ENCODE data around the gene TPSB2.
"Not testable (repeated sequence)": the region's sequence is repeated elsewhere in the genome, so short reads cannot be mapped to it uniquely, and the experiment has no call there.

The TPSB2 gene

GRCh38 chr16:1199347-1200013 lies 30.5 kb downstream of the TPSB2 start:
- no peak for DNase-seq

GRCh38 chr16:1198671-1199346 lies 31.2 kb downstream of the TPSB2 start:
- DNase-seq = not testable (repeated sequence)

- DNase-seq = no peak
Measured at GRCh38 chr16:1198194-1198593, 31.8 kb downstream of the TPSB2 start.

DNA sequence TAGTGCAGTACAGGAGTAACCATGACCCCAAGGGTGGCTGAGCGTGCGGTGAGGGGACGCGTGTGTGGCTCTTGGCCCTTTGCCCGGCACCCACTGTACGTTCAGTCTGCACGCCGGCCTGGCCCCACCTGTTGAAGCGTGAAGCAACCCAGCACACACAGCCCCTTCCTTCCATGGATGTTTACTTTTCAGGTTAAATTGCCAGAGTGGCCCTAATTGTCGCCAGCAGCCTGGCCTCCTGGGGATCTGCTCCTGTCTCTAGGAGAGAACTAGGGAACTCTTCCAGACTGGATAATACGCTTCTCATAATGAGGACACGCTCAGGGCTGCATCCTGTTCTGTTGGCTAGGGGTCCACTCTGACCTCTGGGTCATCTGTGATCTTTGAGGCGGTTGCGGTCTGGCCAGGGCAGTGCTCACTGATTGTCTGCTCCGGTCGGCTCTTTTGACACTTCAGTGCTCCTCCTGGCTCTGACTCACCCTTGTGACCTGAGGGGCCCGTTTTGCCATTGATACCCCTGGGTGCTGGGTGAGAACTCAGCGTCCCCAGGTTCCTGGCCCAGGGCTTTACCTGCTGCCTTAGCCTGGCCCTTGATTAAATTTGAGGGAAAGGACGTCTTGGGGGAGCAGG lies 32.6 kb downstream of the TPSB2 start:
- no peak for DNase-seq

- no peak for DNase-seq
Measured at GRCh38 chr16:1196494-1196893, 33.5 kb downstream of the TPSB2 start.

- DNase-seq = no peak
Measured at GRCh38 chr16:1195393-1195666, 34.7 kb downstream of the TPSB2 start.

- DNase-seq = no peak
Measured at GRCh38 chr16:1194665-1195392, 35.2 kb downstream of the TPSB2 start.

- DNase-seq = no peak
Measured at GRCh38 chr16:1193825-1194581, 36.0 kb downstream of the TPSB2 start.

GRCh38 chr16:1193143-1193824 lies 36.7 kb downstream of the TPSB2 start:
- DNase-seq = no peak

GRCh38 chr16:1192384-1193073 lies 37.5 kb downstream of the TPSB2 start:
- DNase-seq = no peak

DNA sequence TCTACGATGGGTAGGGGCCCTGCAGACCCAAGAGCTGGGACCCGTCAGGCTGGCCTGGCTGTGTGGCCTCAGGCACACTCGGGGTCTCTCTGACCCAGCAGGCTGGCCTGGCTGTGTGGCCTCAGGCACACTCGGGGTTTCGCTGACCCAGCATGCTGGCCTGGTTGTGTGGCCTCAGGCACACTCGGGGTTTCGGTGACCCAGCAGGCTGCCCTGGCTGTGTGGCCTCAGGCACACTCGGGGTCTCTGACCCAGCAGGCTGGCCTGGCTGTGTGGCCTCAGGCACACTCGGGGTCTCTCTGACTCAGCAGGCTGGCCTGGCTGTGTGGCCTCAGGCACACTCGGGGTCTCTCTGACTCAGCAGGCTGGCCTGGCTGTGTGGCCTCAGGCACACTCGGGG lies 39.2 kb downstream of the TPSB2 start:
- DNase-seq = not testable (repeated sequence)

DNA sequence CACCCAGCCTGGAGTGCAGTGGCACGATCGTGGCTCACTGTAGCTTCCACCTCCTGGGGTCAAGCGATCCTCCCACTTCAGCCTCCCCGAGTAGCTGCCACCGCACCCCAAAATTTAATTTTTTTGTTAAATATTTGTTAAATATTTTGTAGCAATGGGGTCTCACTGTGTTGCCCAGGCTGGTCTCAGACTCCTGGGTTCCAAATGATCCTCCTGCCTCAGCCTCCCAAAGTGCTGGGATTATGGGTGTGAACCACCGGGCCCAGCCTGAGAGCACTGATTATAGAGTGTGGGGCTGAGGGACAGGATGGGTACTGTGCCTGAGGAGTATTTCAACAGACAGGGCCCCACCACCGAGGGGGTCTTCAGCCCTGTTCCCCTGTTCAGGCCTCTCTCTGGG lies 40.5 kb downstream of the TPSB2 start:
- no peak for DNase-seq

- peak; percentile 2 for DNase-seq
Measured at GRCh38 chr16:1188432-1189189, 41.4 kb downstream of the TPSB2 start.

DNA sequence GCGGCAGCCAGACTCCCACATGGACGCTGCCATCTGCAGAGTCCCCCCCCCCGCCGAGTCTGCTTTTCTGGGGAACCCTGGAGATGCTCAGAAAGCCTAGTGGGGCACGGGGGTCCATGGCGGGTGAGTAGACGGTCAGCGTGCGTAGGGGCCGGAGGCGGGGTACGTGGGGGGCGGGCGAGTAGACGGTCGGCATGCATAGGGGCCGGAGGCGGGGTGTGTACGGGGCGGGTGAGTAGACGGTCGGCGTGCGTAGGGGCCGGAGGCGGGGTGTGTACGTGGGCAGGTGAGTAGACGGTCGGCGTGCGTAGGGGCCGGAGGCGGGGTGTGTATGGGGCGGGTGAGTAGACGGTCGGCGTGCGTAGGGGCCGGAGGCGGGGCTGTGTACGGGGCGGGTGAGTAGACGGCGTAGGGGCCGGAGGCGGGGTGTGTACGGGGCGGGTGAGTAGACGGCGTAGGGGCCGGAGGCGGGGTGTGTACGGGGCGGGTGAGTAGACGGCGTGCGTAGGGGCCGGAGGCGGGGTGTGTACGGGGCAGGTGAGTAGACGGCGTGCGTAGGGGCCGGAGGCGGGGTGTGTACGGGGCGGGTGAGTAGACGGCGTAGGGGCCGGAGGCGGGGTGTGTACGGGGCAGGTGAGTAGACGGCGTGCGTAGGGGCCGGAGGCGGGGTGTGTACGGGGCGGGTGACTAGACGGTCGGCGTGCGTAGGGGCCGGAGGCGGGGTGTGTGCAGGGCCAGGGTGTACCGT lies 44.4 kb downstream of the TPSB2 start:
- DNase-seq = not testable (repeated sequence)

DNA sequence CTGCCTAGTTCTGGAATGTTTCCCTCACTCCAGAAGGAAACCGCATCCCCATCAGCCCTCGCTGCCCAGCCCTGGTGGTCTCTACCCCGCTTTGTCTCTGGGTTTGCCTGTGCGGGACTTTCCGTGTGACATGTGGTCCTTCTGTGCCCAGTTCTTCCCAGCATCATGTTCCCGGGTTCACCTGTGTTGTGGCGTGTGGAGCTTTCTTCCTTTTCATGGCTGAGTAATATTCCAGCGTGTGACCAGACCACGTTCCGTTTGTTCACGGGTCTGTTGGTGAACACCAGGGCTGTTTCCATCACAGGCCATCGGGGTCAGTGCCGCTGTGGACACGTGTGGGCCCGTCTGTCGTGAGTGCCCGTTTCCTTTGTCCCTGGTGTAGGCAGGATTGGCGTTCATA lies 45.0 kb downstream of the TPSB2 start:
- DNase-seq = no peak

- DNase-seq = no peak
Measured at GRCh38 chr16:1184156-1184868, 45.7 kb downstream of the TPSB2 start.

DNA sequence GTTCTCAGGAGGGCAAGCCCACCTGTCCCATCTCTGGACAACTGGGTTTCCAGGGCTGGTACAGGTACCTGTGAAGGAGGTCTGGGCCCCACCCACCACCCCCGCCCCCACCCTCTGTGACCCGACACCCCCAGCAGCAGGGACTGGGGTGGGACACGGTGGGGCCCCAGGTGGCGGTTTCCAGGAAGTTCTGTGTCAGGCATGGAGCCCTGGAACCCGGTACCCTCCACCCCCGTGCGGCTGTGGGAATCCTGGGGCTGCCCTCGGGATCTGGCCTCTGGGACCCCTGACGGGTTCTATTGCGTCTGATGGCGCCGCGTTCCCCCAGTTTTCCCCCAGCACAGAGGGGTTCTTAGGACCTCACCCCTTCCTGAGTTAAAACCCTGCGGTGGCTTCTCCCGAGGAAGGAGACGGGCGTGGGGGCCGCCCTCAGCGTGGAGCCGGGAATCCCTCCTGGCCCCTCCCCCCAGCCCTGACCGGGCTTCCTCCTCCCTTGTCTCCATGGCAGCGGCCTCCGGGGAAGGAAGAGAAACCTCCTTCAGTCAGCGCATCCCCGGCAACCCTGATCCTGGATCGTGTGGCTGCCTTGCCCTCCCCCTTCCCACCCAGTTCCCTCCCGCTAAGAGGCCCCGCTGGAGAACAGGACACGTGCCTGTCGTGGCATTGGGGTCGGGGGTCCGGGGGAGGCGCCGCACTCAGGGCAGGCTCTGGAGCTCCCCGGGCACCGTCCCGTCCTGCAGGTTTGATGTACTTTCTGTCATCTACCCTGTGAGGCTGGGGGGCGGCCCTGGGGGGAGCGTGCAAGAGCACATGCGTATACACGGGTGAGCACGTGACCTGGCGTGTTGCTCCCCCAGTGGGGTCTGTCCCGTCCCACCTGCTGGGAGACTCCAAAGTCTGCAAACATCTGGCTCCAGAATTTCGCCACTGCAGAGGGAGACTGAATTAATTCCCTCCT lies 46.8 kb downstream of the TPSB2 start:
- no peak for DNase-seq

DNA sequence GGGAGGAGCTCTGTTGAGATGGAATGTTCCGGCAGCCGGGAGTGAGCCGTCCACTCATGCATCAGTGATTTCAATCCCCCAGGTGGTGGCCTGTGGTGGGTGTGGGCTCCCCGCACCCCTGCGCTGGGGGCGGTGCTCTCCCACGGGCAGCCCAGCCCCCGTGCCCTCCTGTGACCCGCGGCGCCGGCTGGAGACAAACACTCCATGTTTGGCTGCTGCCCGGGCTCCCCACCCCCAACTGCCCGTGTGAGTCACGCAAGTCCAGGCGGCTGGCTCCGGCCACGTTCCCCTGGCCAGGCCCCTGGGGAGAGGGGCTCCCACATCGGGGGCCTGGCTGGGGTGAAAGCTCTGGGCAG lies 47.7 kb downstream of the TPSB2 start:
- DNase-seq = no peak

All from KG1 (cell line).